ENCODE data around the gene RNF181. TPM values are rescaled to one million over a fixed set of nuclear protein-coding genes. Genes with fewer than 3 reads are reported as not detected.

Gene RNF181
- total and polyA plus RNA-seq, 2 of the 13 experiments (the other 11 are each of a cell fraction or from before 2014, with no cell fraction given) = 224 to 578 TPM

- no peak for TF ChIP-seq SOX6 (IDR thresholded peaks at IDR 0.05)
- TF ChIP-seq SOX6 (CRISPR knock-in tag; IDR thresholded peaks at IDR 0.05) = no peak
- no peak for TF ChIP-seq ARNT (IDR thresholded peaks at IDR 0.05)
- no peak for TF ChIP-seq SAFB2 (CRISPR knock-in tag; IDR thresholded peaks at IDR 0.05; ENCODE audit: borderline replicate concordance, low read depth)
- TF ChIP-seq CBX5 (CRISPR knock-in tag; IDR thresholded peaks at IDR 0.05; ENCODE audit: borderline replicate concordance) = no peak
- TF ChIP-seq NFAT5 (CRISPR knock-in tag; IDR thresholded peaks at IDR 0.05) = no peak
- no peak for TF ChIP-seq LBX2 (CRISPR knock-in tag; IDR thresholded peaks at IDR 0.05; ENCODE audit: borderline replicate concordance)
- TF ChIP-seq GATAD1 (CRISPR knock-in tag; IDR thresholded peaks at IDR 0.05) = no peak
- no peak for TF ChIP-seq GABPA (IDR thresholded peaks at IDR 0.05; ENCODE audit: low read depth, low read length)
- 0 out of 2 replicates have a peak, but pooled peaks have one; percentile 4 for TF ChIP-seq GABPA (CRISPR knock-in tag; IDR thresholded peaks at IDR 0.05; ENCODE audit: low read depth)
- TF ChIP-seq RBM22 (optimal IDR thresholded peaks at IDR 0.05; ENCODE audit: low read length) = peak; percentile 53
- no peak for TF ChIP-seq ZNF879 (CRISPR knock-in tag; IDR thresholded peaks at IDR 0.05)
- no peak for TF ChIP-seq ZBTB2 (CRISPR knock-in tag; IDR thresholded peaks at IDR 0.05; ENCODE audit: low read depth)
- no peak for TF ChIP-seq IKZF5 (CRISPR knock-in tag; IDR thresholded peaks at IDR 0.05)
- TF ChIP-seq NR2F2 (IDR thresholded peaks at IDR 0.05; ENCODE audit: borderline replicate concordance, low read depth) = peak; percentile 30; the same call in 1 of the 2 replicates
- TF ChIP-seq SP140L (CRISPR knock-in tag; IDR thresholded peaks at IDR 0.05; ENCODE audit: borderline replicate concordance) = no peak
- TF ChIP-seq ZNF33B (CRISPR knock-in tag; IDR thresholded peaks at IDR 0.05) = no peak
- TF ChIP-seq CERS6 (CRISPR knock-in tag; IDR thresholded peaks at IDR 0.05) = no peak
- TF ChIP-seq TFE3 (CRISPR knock-in tag; IDR thresholded peaks at IDR 0.05) = no peak
- TF ChIP-seq ZNF33A (CRISPR knock-in tag; IDR thresholded peaks at IDR 0.05; ENCODE audit: borderline replicate concordance) = peak; percentile 23; the same call in 1 of the 2 replicates
- TF ChIP-seq DNMT3B (CRISPR knock-in tag; conservative IDR thresholded peaks at IDR 0.05) = no peak
These were observed 15.7 kb downstream of the RNF181 start (continued) for GRCh38 chr2:85611217-85611704.
